NB4 (cell line): Measurements from ENCODE around the gene OXNAD1.

Experiments used
- DNase-seq: peaks from one replicate; pipeline ENCODE4 v3.0.0; 2010; ENCODE audit warnings: low read depth
- H3K4me3 ChIP-seq: one replicate; pipeline ENCODE4 v1.5.1; 2011; ENCODE audit warnings: mild to moderate bottlenecking, low read depth, low read length, moderate library complexity
- CTCF ChIP-seq: IDR thresholded peaks from one replicate; pipeline ENCODE4 v1.5.1; 2012; ENCODE audit warnings: low read depth, low read length
- MYC ChIP-seq: IDR thresholded peaks from 2 replicates; pipeline ENCODE4 v1.6.1; 2011; ENCODE audit warnings: low read depth, low read length
- POLR2A ChIP-seq: IDR thresholded peaks from 2 replicates; pipeline ENCODE4 v1.6.1; 2011; ENCODE audit warnings: mild to moderate bottlenecking; ENCODE audit not compliant: insufficient read length; ENCODE audit errors: extremely low read depth
- TF ChIP-seq, protein P1 (sequence below): IDR thresholded peaks from 2 replicates; pipeline ENCODE4 v1.6.1; 2011; ENCODE audit warnings: low read depth, low read length

The OXNAD1 gene

DNA sequence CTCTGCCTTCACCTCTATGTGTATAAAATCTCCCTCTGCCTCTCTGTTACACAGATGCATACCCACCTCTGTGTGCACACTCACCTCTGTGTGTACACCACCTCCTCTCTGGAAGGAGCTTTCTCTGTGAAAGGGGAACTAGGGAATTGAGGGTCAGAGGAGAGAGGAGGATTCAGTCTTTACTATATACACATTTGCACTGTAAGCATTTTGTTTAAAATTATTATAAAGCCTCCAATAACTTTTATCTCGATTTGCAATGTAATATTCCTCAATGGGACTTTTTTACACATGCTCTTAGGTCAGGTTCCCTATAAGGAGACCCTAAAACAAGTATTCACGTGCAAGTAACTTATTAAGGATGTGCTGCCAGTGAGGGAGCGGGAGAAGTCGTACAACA, 82.5 kb downstream of the OXNAD1 start:
- TF ChIP-seq MYC (no peak), CTCF (no peak), POLR2A (no peak)
- TF ChIP-seq, protein P1, sequence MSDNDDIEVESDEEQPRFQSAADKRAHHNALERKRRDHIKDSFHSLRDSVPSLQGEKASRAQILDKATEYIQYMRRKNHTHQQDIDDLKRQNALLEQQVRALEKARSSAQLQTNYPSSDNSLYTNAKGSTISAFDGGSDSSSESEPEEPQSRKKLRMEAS = no peak
- DNase-seq = no peak
- no peak overlapping the region for H3K4me3 ChIP-seq

GRCh38 chr3:16349986-16350596, 85.1 kb downstream of the OXNAD1 start:
- peak; percentile 25 for DNase-seq
- no peak overlapping the region for H3K4me3 ChIP-seq
- TF ChIP-seq CTCF (no peak), POLR2A (no peak), MYC (no peak)
- TF ChIP-seq, protein P1 = no peak

- no peak for DNase-seq
- TF ChIP-seq CTCF = no peak
- no peak for TF ChIP-seq MYC
- no peak for TF ChIP-seq POLR2A
- TF ChIP-seq, protein P1 = no peak
These were observed 85.7 kb downstream of the OXNAD1 start for GRCh38 chr3:16350597-16351318.

DNA sequence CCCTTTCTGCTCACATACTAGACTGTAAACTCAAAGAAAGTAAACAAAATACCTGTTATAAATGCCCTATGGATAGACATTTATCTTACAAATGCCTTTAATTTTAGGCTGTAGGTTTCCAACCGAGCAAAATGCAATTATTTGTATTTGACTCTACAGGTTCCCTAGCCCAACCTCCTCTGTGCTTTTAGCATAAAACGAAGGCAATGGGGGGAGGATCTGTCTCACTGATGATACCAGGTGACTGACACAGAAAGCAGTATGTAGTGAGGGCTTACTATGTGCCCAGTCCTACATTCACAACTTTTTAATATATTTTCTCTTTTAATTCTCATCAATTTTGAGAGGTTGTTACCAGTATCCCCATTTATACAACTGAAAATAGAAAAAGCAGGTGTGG, 87.4 kb downstream of the OXNAD1 start:
- H3K4me3 ChIP-seq = no peak overlapping the region
- TF ChIP-seq, protein P1 = no peak
- TF ChIP-seq CTCF = no peak
- no peak for TF ChIP-seq POLR2A
- TF ChIP-seq MYC = no peak
- DNase-seq = no peak

More at GRCh38 chr3:16350597-16351318, 85.7 kb downstream of the OXNAD1 start:
- H3K4me3 ChIP-seq = no peak overlapping the region

- H3K4me3 ChIP-seq = no peak overlapping the region
- DNase-seq = no peak
- TF ChIP-seq CTCF (no peak), MYC (no peak), POLR2A (no peak)
- TF ChIP-seq, protein P1 = no peak
These were observed 89.3 kb downstream of the OXNAD1 start for GRCh38 chr3:16354291-16354690.
